ENCODE results near the gene NDUFB2. TPM values are rescaled to one million over a fixed set of nuclear protein-coding genes. Genes with fewer than 3 reads are reported as not detected.

The NDUFB2 gene
- total RNA-seq, 4 donors from 2014 or later, result 112 to 308 (median 163) TPM

GRCh38 chr7:140679186-140679585 is 17.3 kb upstream of the NDUFB2 start:
- no peak for TF ChIP-seq CTCF (IDR thresholded peaks at IDR 0.05; ENCODE audit: low read depth)

- no peak for TF ChIP-seq CTCF (IDR thresholded peaks at IDR 0.05; ENCODE audit: low read depth)
Observed at GRCh38 chr7:140680886-140681285, 15.6 kb upstream of the NDUFB2 start.

DNA sequence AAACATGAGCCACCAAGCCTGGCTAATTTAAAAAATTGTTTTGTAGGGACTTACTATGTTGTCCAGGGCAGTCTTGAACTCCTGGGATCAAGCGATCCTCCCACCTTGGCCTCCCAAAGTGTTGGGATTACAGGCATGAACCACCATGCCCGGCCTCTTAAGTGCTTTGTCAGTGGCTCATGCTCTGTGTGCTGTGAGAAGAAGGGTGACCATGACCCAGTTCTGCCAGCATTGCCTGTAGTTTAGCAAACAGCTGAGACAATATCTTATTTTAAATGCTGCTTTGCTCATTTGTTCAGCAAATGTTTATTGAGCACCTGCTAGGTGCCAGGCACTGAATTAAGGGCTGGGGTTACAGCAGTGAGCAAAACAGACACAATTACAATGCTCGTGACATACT is 14.7 kb upstream of the NDUFB2 start:
- TF ChIP-seq CTCF (IDR thresholded peaks at IDR 0.05; ENCODE audit: low read depth), result no peak

- no peak for TF ChIP-seq CTCF (IDR thresholded peaks at IDR 0.05; ENCODE audit: low read depth)
Observed at GRCh38 chr7:140683657-140684056, 12.9 kb upstream of the NDUFB2 start.

GRCh38 chr7:140684066-140684950 is 12.2 kb upstream of the NDUFB2 start:
- TF ChIP-seq CTCF (IDR thresholded peaks at IDR 0.05; ENCODE audit: low read depth), result no peak

- TF ChIP-seq CTCF (IDR thresholded peaks at IDR 0.05; ENCODE audit: low read depth), result no peak
Observed at GRCh38 chr7:140685407-140686087, 11.0 kb upstream of the NDUFB2 start.

DNA sequence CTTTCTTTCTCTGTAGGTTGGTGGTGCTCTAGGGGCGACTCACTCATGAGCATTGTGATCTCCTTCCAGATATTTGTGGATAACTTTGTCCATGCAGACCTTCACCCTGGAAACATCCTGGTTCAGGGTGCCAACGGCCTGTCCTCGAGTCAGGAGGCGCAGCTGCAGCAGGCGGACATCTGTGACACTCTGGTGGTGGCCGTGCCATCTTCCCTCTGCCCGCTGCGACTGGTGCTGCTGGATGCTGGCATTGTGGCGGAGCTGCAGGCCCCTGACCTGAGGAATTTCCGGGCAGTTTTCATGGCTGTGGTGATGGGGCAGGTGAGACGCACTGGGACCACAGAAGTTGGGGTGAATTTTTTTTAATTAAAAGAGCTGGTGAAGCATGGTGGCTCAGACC is 9.6 kb upstream of the NDUFB2 start:
- TF ChIP-seq CTCF (IDR thresholded peaks at IDR 0.05; ENCODE audit: low read depth), result no peak
